H7 (cell line): ENCODE measurements around the gene RBM38. TPM values are rescaled to one million over a fixed set of nuclear protein-coding genes. Genes with fewer than 3 reads are reported as not detected.
"Not testable (repeated sequence)": the region's sequence is repeated elsewhere in the genome, so short reads cannot be mapped to it uniquely, and the experiment has no call there.

Source experiments
- DNase-seq: peaks from one replicate; pipeline ENCODE4 v3.0.0; 2012
- H3K27me3 ChIP-seq: 2 replicates; pipeline ENCODE4 v1.6.0; 2011; ENCODE audit warnings: mild to moderate bottlenecking, low read length; ENCODE audit not compliant: control insufficient read depth, insufficient read depth
- H3K36me3 ChIP-seq: replicated peaks from 2 replicates; pipeline ENCODE4 v1.5.1; 2011; ENCODE audit warnings: low read length; ENCODE audit not compliant: control insufficient read depth, insufficient read depth
- H3K4me3 ChIP-seq: 2 replicates; pipeline ENCODE4 v1.5.1; 2011; ENCODE audit warnings: low read depth, mild to moderate bottlenecking, control low read depth, low read length, moderate library complexity; ENCODE audit not compliant: insufficient read depth
- total RNA-seq: library from RNA; depleted of rRNA; stranded (reverse); fragments of >200 nt; shearing (Covaris generic); gene quantifications from 2 replicates; pipeline ENCODE4 v1.2.3, GENCODE V29; 2014

The RBM38 gene
- total RNA-seq, 1 experiment from 2014 or later = 91.7 TPM

- no peak for DNase-seq
- Histone ChIP-seq H3K36me3 (no peaks in the 10 kb centered on the region; the same call in none of the 2 replicates), H3K27me3 (no peaks in the 10 kb centered on the region), H3K4me3 (no peak overlapping the region)
Observed at GRCh38 chr20:57410924-57411323, 19.7 kb downstream of the RBM38 start.

- no peaks in the 10 kb centered on the region for H3K27me3 ChIP-seq
- no peaks in the 10 kb centered on the region; the same call in none of the 2 replicates for H3K36me3 ChIP-seq
- no peak overlapping the region for H3K4me3 ChIP-seq
- DNase-seq = no peak
Observed at GRCh38 chr20:57411406-57412283, 20.4 kb downstream of the RBM38 start.

- Histone ChIP-seq H3K36me3 (no peaks in the 10 kb centered on the region; the same call in none of the 2 replicates), H3K27me3 (no peaks in the 10 kb centered on the region)
- no peak for DNase-seq
Observed at GRCh38 chr20:57412347-57413029, 21.3 kb downstream of the RBM38 start.

GRCh38 chr20:57413986-57414385, 22.8 kb downstream of the RBM38 start:
- H3K27me3 ChIP-seq = no peaks in the 10 kb centered on the region
- no peak for DNase-seq
- H3K4me3 ChIP-seq = no peak overlapping the region
- no peaks in the 10 kb centered on the region for H3K36me3 ChIP-seq

More at GRCh38 chr20:57412347-57413029, 21.3 kb downstream of the RBM38 start:
- H3K4me3 ChIP-seq = no peak overlapping the region

- Histone ChIP-seq H3K4me3 (no peak overlapping the region), H3K36me3 (no peaks in the 10 kb centered on the region), H3K27me3 (no peaks in the 10 kb centered on the region)
- DNase-seq = no peak
Observed at GRCh38 chr20:57414867-57415592, 23.8 kb downstream of the RBM38 start.

GRCh38 chr20:57415771-57416170, 24.6 kb downstream of the RBM38 start:
- no peaks in the 10 kb centered on the region for H3K27me3 ChIP-seq
- H3K4me3 ChIP-seq = no peak overlapping the region
- H3K36me3 ChIP-seq = no peaks in the 10 kb centered on the region
- no peak for DNase-seq

GRCh38 chr20:57416296-57417022, 25.3 kb downstream of the RBM38 start:
- DNase-seq = no peak
- no peak overlapping the region for H3K4me3 ChIP-seq
- no peaks in the 10 kb centered on the region for H3K36me3 ChIP-seq
- no peaks in the 10 kb centered on the region for H3K27me3 ChIP-seq

GRCh38 chr20:57417051-57417689, 26.0 kb downstream of the RBM38 start:
- Histone ChIP-seq H3K36me3 (no peaks in the 10 kb centered on the region), H3K4me3 (no peak overlapping the region), H3K27me3 (no peaks in the 10 kb centered on the region)
- no peak for DNase-seq

- no peaks in the 10 kb centered on the region for H3K27me3 ChIP-seq
- no peak for DNase-seq
- H3K4me3 ChIP-seq = no peak overlapping the region
- H3K36me3 ChIP-seq = no peaks in the 10 kb centered on the region
Observed at GRCh38 chr20:57417830-57418780, 26.9 kb downstream of the RBM38 start.

GRCh38 chr20:57419479-57419878, 28.3 kb downstream of the RBM38 start:
- DNase-seq, H3K4me3 ChIP-seq: not testable (repeated sequence)

GRCh38 chr20:57420571-57421252, 29.5 kb downstream of the RBM38 start:
- Histone ChIP-seq H3K36me3 (no peaks in the 10 kb centered on the region), H3K27me3 (no peaks in the 10 kb centered on the region), H3K4me3 (no peak overlapping the region)
- DNase-seq = no peak

More at GRCh38 chr20:57419479-57419878, 28.3 kb downstream of the RBM38 start:
- H3K36me3 ChIP-seq, H3K27me3 ChIP-seq: not testable (repeated sequence)
